OCI-LY1 (cell line): ENCODE data around the gene FMO2.

Source experiments
- H2AFZ ChIP-seq: fragments of 200-600 bp; sonication (generic), shearing (Covaris generic); 2 replicates; pipeline ENCODE4 v1.6.0; 2014; ENCODE audit warnings: antibody characterized with exemption, mild to moderate bottlenecking, low read length
- H3F3A ChIP-seq: fragments of 200-600 bp; sonication (generic), shearing (Covaris generic); 2 replicates; pipeline ENCODE4 v1.6.0; 2014; ENCODE audit warnings: mild to moderate bottlenecking, antibody characterized with exemption, low read length, moderate library complexity; ENCODE audit not compliant: insufficient read depth
- H3K27ac ChIP-seq: fragments of 200-600 bp; sonication (generic); 2 replicates; pipeline ENCODE4 v1.5.1; 2014; ENCODE audit warnings: low read length, mixed run types, mild to moderate bottlenecking, low read depth; ENCODE audit not compliant: poor library complexity, severe bottlenecking
- H3K27me3 ChIP-seq: fragments of 200-600 bp; sonication (generic); 2 replicates; pipeline ENCODE4 v1.6.0; 2014; ENCODE audit warnings: antibody characterized with exemption, mild to moderate bottlenecking, low read length, moderate library complexity; ENCODE audit not compliant: insufficient read depth
- H3K36me3 ChIP-seq: fragments of 200-600 bp; sonication (generic); 2 replicates; pipeline ENCODE4 v1.6.1; 2014; ENCODE audit warnings: mild to moderate bottlenecking, antibody characterized with exemption, low read length, moderate library complexity, mixed read lengths; ENCODE audit not compliant: insufficient read depth
- H3K4me1 ChIP-seq: fragments of 200-600 bp; sonication (generic); 2 replicates; pipeline ENCODE4 v1.5.1; 2014; ENCODE audit warnings: mild to moderate bottlenecking, low read length, moderate library complexity; ENCODE audit not compliant: insufficient read depth, severe bottlenecking
- H3K4me2 ChIP-seq: fragments of 200-600 bp; sonication (generic), shearing (Covaris generic); 2 replicates; pipeline ENCODE4 v1.6.1; 2014; ENCODE audit warnings: low read length
- H3K4me3 ChIP-seq: fragments of 200-600 bp; sonication (generic); 2 replicates; pipeline ENCODE4 v1.5.1; 2014; ENCODE audit warnings: low read length, low read depth, mild to moderate bottlenecking, mixed read lengths; ENCODE audit not compliant: poor library complexity, severe bottlenecking
- H3K79me2 ChIP-seq: fragments of 200-600 bp; shearing (Covaris generic); 2 replicates; pipeline ENCODE4 v1.6.1; 2016; ENCODE audit warnings: mixed run types, low read length, mixed read lengths; ENCODE audit not compliant: insufficient read depth
- H3K9ac ChIP-seq: fragments of 200-600 bp; sonication (generic), shearing (Covaris generic); 2 replicates; pipeline ENCODE4 v1.6.1; 2014; ENCODE audit warnings: mild to moderate bottlenecking, low read length, mixed read lengths
- H3K9me2 ChIP-seq: fragments of 200-600 bp; sonication (generic), shearing (Covaris generic); 2 replicates; pipeline ENCODE4 v1.6.1; 2014; ENCODE audit warnings: low read depth, mild to moderate bottlenecking, low read length, mixed read lengths
- H3K9me3 ChIP-seq: fragments of 200-600 bp; shearing (Covaris generic); 2 replicates; pipeline ENCODE4 v1.6.1; 2014; ENCODE audit warnings: low read length, mixed read lengths
- H4K20me1 ChIP-seq: fragments of 200-600 bp; sonication (generic), shearing (Covaris generic); 2 replicates; pipeline ENCODE4 v1.6.0; 2016; ENCODE audit warnings: mild to moderate bottlenecking, low read length; ENCODE audit not compliant: insufficient read depth
- EZH2 ChIP-seq: fragments of 200-600 bp; sonication (generic), shearing (Covaris generic); IDR thresholded peaks from 2 replicates; pipeline ENCODE4 v1.8.0; 2017; ENCODE audit warnings: borderline replicate concordance, mixed run types, mild to moderate bottlenecking, antibody characterized with exemption, low read length, moderate library complexity, mixed read lengths
- TF ChIP-seq, protein P1 (sequence below): fragments of 200-600 bp; sonication (generic), shearing (Covaris generic); IDR thresholded peaks from 2 replicates; pipeline ENCODE4 v1.5.1; 2017; ENCODE audit warnings: mild to moderate bottlenecking, antibody characterized with exemption, low read length, moderate library complexity, mixed read lengths

FMO2 gene

DNA sequence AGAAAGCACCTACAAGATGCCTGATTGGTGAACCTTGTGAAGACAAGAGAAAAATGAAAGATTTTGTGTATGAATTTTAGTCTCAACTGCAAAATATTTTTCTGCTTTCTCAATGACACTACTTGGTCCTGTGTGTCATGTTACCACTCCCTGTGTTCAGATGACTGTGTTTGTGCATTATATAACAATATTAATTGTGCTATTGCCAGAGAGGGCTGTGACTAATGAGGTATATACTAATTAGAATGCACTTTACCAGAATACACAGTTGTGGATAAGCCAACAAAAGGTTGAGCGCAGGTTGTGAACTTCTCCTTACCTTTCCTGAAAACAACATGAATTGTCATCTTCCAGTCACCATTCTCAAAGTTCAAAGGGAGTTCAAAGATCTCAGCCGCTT, 17.3 kb upstream of the FMO2 start:
- H2AFZ ChIP-seq: no peak overlapping the region
- H3K9me3 ChIP-seq: no peaks in the 10 kb centered on the region
- H3K36me3 ChIP-seq: no peaks in the 10 kb centered on the region
- no peaks in the 10 kb centered on the region for H3F3A ChIP-seq
- H3K4me3 ChIP-seq: no peak overlapping the region
- H3K79me2 ChIP-seq: no peaks in the 10 kb centered on the region
- no peaks in the 10 kb centered on the region for H4K20me1 ChIP-seq
- H3K9me2 ChIP-seq: no peaks in the 10 kb centered on the region
- no peak overlapping the region for H3K4me2 ChIP-seq
- no peak overlapping the region for H3K27ac ChIP-seq
- H3K9ac ChIP-seq: no peak overlapping the region
- no peak for TF ChIP-seq EZH2
- TF ChIP-seq, protein P1, sequence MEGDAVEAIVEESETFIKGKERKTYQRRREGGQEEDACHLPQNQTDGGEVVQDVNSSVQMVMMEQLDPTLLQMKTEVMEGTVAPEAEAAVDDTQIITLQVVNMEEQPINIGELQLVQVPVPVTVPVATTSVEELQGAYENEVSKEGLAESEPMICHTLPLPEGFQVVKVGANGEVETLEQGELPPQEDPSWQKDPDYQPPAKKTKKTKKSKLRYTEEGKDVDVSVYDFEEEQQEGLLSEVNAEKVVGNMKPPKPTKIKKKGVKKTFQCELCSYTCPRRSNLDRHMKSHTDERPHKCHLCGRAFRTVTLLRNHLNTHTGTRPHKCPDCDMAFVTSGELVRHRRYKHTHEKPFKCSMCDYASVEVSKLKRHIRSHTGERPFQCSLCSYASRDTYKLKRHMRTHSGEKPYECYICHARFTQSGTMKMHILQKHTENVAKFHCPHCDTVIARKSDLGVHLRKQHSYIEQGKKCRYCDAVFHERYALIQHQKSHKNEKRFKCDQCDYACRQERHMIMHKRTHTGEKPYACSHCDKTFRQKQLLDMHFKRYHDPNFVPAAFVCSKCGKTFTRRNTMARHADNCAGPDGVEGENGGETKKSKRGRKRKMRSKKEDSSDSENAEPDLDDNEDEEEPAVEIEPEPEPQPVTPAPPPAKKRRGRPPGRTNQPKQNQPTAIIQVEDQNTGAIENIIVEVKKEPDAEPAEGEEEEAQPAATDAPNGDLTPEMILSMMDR: no peak
- H3K27me3 ChIP-seq: no peaks in the 10 kb centered on the region
- no peaks in the 10 kb centered on the region for H3K4me1 ChIP-seq

DNA sequence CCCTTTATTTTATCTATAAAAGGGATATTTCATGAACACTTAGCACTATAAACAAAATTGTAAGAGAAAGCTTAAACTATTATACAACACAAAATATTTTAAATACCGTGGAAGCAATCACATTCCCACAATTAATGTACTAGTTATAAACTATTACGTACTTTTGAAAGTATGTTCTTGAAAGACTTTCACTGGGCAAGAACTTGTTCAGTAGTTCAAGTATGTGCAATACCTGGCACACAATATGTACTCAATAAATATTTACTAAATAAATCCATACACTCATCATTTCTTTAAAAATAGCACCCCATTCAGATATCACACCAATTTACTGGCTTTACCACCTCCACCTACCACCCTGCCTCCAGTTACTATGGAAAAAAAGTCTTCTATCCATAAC, 12.6 kb upstream of the FMO2 start:
- Histone ChIP-seq H3K4me2 (no peak overlapping the region), H4K20me1 (no peaks in the 10 kb centered on the region), H3K36me3 (no peaks in the 10 kb centered on the region), H3F3A (no peaks in the 10 kb centered on the region), H3K4me3 (no peak overlapping the region), H3K9me2 (no peaks in the 10 kb centered on the region), H3K27me3 (no peaks in the 10 kb centered on the region), H3K79me2 (no peaks in the 10 kb centered on the region), H2AFZ (no peak overlapping the region), H3K4me1 (no peaks in the 10 kb centered on the region), H3K27ac (no peak overlapping the region), H3K9me3 (no peaks in the 10 kb centered on the region), H3K9ac (no peak overlapping the region)
- TF ChIP-seq EZH2: no peak
- TF ChIP-seq, protein P1: no peak

DNA sequence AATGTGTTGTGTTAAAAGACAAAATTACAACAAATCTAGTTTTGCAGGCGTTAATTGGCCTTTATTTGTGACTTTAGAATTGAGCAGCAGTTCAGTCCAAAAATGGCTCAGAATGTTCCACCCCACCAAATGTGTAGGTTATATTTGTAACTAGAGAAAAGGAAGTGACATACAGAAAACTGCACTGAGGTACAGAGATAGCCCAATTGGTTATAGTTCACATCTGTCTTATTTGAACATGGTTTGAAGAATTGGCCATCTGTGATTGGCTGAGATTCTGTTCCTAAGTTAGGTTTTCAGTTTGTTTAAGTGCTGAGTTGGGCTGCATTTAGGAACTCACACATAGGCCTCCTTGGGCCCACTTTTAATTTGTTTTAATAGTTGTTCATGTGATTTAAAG, 12.0 kb upstream of the FMO2 start:
- Histone ChIP-seq H3F3A (no peaks in the 10 kb centered on the region), H3K27ac (no peak overlapping the region), H3K4me2 (no peak overlapping the region), H3K4me3 (no peak overlapping the region), H3K9me2 (no peaks in the 10 kb centered on the region), H3K9me3 (no peaks in the 10 kb centered on the region), H3K9ac (no peak overlapping the region), H3K27me3 (no peaks in the 10 kb centered on the region), H3K4me1 (no peaks in the 10 kb centered on the region), H3K79me2 (no peaks in the 10 kb centered on the region), H4K20me1 (no peaks in the 10 kb centered on the region), H3K36me3 (no peaks in the 10 kb centered on the region), H2AFZ (no peak overlapping the region)
- TF ChIP-seq, protein P1: no peak
- no peak for TF ChIP-seq EZH2
